Measurements from ENCODE around the gene NEURL3.
A peak's percentile ranks its signal among the peaks of the same experiment; 100 is the strongest.

NEURL3 gene

DNA sequence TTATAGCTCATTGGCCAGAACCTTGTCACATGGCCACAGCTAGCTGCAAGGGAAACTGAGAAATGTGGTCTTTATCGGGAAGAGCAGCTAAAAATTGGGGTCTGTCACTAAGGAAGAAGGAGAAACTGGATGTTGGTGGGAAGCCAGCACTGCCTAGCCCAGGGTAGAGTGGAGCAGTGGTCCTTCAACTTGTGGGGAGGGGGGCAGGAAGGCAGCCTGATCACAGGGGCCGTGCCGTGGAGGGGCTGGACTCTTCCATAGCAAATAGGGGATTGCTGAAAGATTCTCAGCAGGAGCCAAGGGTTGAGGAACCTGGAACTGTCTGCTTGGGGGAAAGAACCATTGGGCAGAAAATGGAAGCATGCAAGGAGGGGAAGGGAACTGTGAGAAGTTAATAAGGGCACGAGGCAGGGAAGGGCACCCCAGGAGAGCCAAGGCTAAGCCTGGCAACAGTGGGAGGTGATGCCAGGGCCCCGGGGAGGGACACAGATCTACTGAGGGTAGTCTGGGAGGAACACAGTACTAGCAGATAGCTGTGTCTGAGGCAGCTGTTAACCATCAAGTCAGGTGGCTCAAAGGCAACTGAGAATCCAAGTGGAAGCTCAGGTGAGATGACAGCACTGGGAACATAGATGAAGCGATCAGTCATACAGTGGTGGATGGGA is 5.9 kb upstream of the NEURL3 start:
- Histone ChIP-seq H3K36me3 (replicated peaks; ENCODE audit: low read depth, low read length) (no peaks in the 10 kb centered on the region), H2AFZ (ENCODE audit: low read depth, low read length) (no peak overlapping the region), H3K9ac (ENCODE audit: low read length) (no peak overlapping the region), H3K79me2 (ENCODE audit: low read length) (no peaks in the 10 kb centered on the region), H4K20me1 (ENCODE audit: insufficient read depth, low read length) (no peaks in the 10 kb centered on the region), H3K9me3 (ENCODE audit: insufficient read depth, low read length) (no peaks in the 10 kb centered on the region), H3K4me1 (ENCODE audit: low read length) (peaks cover 21% of the 10 kb centered on the region), H3K27ac (ENCODE audit: low read length) (no peak overlapping the region), H3K27me3 (ENCODE audit: low read depth, low read length) (peaks cover 21% of the 10 kb centered on the region), H3K4me2 (ENCODE audit: low read length) (no peak overlapping the region), H3K4me3 (ENCODE audit: low read length) (no peak overlapping the region)
- TF ChIP-seq, protein P1, sequence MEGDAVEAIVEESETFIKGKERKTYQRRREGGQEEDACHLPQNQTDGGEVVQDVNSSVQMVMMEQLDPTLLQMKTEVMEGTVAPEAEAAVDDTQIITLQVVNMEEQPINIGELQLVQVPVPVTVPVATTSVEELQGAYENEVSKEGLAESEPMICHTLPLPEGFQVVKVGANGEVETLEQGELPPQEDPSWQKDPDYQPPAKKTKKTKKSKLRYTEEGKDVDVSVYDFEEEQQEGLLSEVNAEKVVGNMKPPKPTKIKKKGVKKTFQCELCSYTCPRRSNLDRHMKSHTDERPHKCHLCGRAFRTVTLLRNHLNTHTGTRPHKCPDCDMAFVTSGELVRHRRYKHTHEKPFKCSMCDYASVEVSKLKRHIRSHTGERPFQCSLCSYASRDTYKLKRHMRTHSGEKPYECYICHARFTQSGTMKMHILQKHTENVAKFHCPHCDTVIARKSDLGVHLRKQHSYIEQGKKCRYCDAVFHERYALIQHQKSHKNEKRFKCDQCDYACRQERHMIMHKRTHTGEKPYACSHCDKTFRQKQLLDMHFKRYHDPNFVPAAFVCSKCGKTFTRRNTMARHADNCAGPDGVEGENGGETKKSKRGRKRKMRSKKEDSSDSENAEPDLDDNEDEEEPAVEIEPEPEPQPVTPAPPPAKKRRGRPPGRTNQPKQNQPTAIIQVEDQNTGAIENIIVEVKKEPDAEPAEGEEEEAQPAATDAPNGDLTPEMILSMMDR (IDR thresholded peaks at IDR 0.05; ENCODE audit: low read depth, low read length), result no peak
- no peak for TF ChIP-seq EZH2phosphoT487 (IDR thresholded peaks at IDR 0.05; ENCODE audit: low read depth)

- Histone ChIP-seq H3K27me3 (ENCODE audit: low read depth, low read length) (peaks cover 21% of the 10 kb centered on the region), H3K9me3 (ENCODE audit: insufficient read depth, low read length) (no peaks in the 10 kb centered on the region), H3K36me3 (replicated peaks; ENCODE audit: low read depth, low read length) (no peaks in the 10 kb centered on the region), H3K27ac (ENCODE audit: low read length) (no peak overlapping the region), H3K9ac (ENCODE audit: low read length) (peak overlapping the region; percentile 5; the same call in 1 of the 2 replicates), H2AFZ (ENCODE audit: low read depth, low read length) (peak overlapping the region; percentile 71), H3K79me2 (ENCODE audit: low read length) (no peaks in the 10 kb centered on the region), H3K4me3 (ENCODE audit: low read length) (peak overlapping the region; percentile 52), H3K4me1 (ENCODE audit: low read length) (peaks cover 33% of the 10 kb centered on the region), H3K4me2 (ENCODE audit: low read length) (peak overlapping the region; percentile 82), H4K20me1 (ENCODE audit: insufficient read depth, low read length) (no peaks in the 10 kb centered on the region)
- no peak for TF ChIP-seq EZH2phosphoT487 (IDR thresholded peaks at IDR 0.05; ENCODE audit: low read depth)
- TF ChIP-seq, protein P1 (IDR thresholded peaks at IDR 0.05; ENCODE audit: low read depth, low read length), result no peak
These were observed 4.7 kb upstream of the NEURL3 start for GRCh38 chr2:96509847-96510230.

GRCh38 chr2:96509114-96509846 is 4.1 kb upstream of the NEURL3 start:
- Histone ChIP-seq H2AFZ (ENCODE audit: low read depth, low read length) (peak overlapping the region; percentile 71), H3K36me3 (replicated peaks; ENCODE audit: low read depth, low read length) (no peaks in the 10 kb centered on the region), H3K27ac (ENCODE audit: low read length) (no peak overlapping the region), H3K4me3 (ENCODE audit: low read length) (peak overlapping the region; percentile 52), H3K79me2 (ENCODE audit: low read length) (no peaks in the 10 kb centered on the region), H3K4me1 (ENCODE audit: low read length) (peaks cover 34% of the 10 kb centered on the region), H3K4me2 (ENCODE audit: low read length) (peak overlapping the region; percentile 82), H4K20me1 (ENCODE audit: insufficient read depth, low read length) (no peaks in the 10 kb centered on the region), H3K9me3 (ENCODE audit: insufficient read depth, low read length) (no peaks in the 10 kb centered on the region), H3K9ac (ENCODE audit: low read length) (peak overlapping the region; percentile 5; the same call in 1 of the 2 replicates), H3K27me3 (ENCODE audit: low read depth, low read length) (peaks cover 21% of the 10 kb centered on the region)
- TF ChIP-seq, protein P1 (IDR thresholded peaks at IDR 0.05; ENCODE audit: low read depth, low read length), result peak; percentile 91
- TF ChIP-seq EZH2phosphoT487 (IDR thresholded peaks at IDR 0.05; ENCODE audit: low read depth), result no peak

GRCh38 chr2:96508521-96509113 is 3.5 kb upstream of the NEURL3 start:
- H3K9me3 ChIP-seq (ENCODE audit: insufficient read depth, low read length), result no peaks in the 10 kb centered on the region
- peak overlapping the region; percentile 84 for H2AFZ ChIP-seq (ENCODE audit: low read depth, low read length)
- H3K27me3 ChIP-seq (ENCODE audit: low read depth, low read length), result peaks cover 21% of the 10 kb centered on the region
- H3K4me3 ChIP-seq (ENCODE audit: low read length), result peak overlapping the region; percentile 69
- no peaks in the 10 kb centered on the region for H3K79me2 ChIP-seq (ENCODE audit: low read length)
- no peaks in the 10 kb centered on the region for H4K20me1 ChIP-seq (ENCODE audit: insufficient read depth, low read length)
- H3K9ac ChIP-seq (ENCODE audit: low read length), result peak overlapping the region; percentile 17; the same call in 1 of the 2 replicates
- no peak overlapping the region for H3K27ac ChIP-seq (ENCODE audit: low read length)
- H3K4me2 ChIP-seq (ENCODE audit: low read length), result peak overlapping the region; percentile 82
- H3K36me3 ChIP-seq (replicated peaks; ENCODE audit: low read depth, low read length), result no peaks in the 10 kb centered on the region
- no peak for TF ChIP-seq EZH2phosphoT487 (IDR thresholded peaks at IDR 0.05; ENCODE audit: low read depth)
- TF ChIP-seq, protein P1 (IDR thresholded peaks at IDR 0.05; ENCODE audit: low read depth, low read length), result no peak
- peaks cover 34% of the 10 kb centered on the region for H3K4me1 ChIP-seq (ENCODE audit: low read length)
